ENCODE data around the gene FAM76A.

DNA sequence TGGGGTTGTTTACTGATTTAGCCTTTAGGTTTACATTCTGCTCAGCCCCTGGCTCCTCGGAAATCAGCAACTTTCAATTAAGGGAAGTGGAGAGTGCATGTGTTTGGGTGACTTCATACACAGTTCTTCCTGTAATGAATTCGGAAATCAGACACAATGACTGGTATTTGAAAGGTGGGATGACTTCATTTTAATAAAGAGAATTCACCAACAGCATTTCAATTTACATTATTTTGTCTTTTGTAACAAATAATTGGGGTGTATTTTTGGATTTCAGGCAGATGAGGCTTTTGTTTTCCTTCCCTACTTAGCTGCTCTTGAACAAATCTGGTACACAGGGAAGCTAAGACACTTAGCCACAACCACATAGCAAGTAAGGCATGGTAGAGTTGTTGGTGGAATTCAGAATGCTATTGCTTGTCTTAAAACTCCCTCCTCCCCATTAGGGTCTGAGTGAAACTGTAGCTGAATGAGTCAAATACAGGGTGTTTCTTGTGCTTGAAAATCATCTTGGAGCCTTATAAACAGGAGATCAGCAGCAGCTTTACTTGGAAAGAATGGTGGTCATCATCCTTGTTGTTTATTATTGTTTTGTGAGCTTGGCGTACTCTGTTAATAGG, 48.2 kb downstream of the FAM76A start:
- TF ChIP-seq POLR2A (IDR thresholded peaks at IDR 0.05), result no peak
- TF ChIP-seq, protein P1, sequence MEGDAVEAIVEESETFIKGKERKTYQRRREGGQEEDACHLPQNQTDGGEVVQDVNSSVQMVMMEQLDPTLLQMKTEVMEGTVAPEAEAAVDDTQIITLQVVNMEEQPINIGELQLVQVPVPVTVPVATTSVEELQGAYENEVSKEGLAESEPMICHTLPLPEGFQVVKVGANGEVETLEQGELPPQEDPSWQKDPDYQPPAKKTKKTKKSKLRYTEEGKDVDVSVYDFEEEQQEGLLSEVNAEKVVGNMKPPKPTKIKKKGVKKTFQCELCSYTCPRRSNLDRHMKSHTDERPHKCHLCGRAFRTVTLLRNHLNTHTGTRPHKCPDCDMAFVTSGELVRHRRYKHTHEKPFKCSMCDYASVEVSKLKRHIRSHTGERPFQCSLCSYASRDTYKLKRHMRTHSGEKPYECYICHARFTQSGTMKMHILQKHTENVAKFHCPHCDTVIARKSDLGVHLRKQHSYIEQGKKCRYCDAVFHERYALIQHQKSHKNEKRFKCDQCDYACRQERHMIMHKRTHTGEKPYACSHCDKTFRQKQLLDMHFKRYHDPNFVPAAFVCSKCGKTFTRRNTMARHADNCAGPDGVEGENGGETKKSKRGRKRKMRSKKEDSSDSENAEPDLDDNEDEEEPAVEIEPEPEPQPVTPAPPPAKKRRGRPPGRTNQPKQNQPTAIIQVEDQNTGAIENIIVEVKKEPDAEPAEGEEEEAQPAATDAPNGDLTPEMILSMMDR (IDR thresholded peaks at IDR 0.05), result no peak
- no peak for TF ChIP-seq POLR2AphosphoS5 (IDR thresholded peaks at IDR 0.05)
- TF ChIP-seq EP300 (IDR thresholded peaks at IDR 0.05), result no peak
